Loucy (cell line): ENCODE results near the gene KRT82.

Source experiments
- H2AFZ ChIP-seq: fragments of 200-600 bp; sonication (generic); 2 replicates; pipeline ENCODE4 v1.6.0; 2016; ENCODE audit warnings: antibody characterized with exemption, mild to moderate bottlenecking, low read length, moderate library complexity
- H3F3A ChIP-seq: fragments of 200-600 bp; 2 replicates; pipeline ENCODE4 v1.6.0; 2016; ENCODE audit warnings: antibody characterized with exemption, low read depth, mild to moderate bottlenecking
- H3K27me3 ChIP-seq: fragments of 200-600 bp; sonication (generic); 2 replicates; pipeline ENCODE4 v1.6.1; 2014; ENCODE audit warnings: low read length, mild to moderate bottlenecking; ENCODE audit not compliant: insufficient read depth, poor library complexity, severe bottlenecking
- H3K36me3 ChIP-seq: fragments of 200-600 bp; sonication (generic); 2 replicates; pipeline ENCODE4 v1.6.1; 2016; ENCODE audit warnings: low read length; ENCODE audit not compliant: insufficient read depth
- H3K4me1 ChIP-seq: fragments of 200-600 bp; sonication (generic); 2 replicates; pipeline ENCODE4 v1.5.1; 2014; ENCODE audit warnings: low read length, mild to moderate bottlenecking; ENCODE audit not compliant: insufficient read depth, poor library complexity, severe bottlenecking
- H3K4me2 ChIP-seq: fragments of 200-600 bp; sonication (generic); 2 replicates; pipeline ENCODE4 v1.6.0; 2014; ENCODE audit warnings: antibody characterized with exemption, low read length, low read depth, mild to moderate bottlenecking; ENCODE audit not compliant: poor library complexity, severe bottlenecking
- H3K4me3 ChIP-seq: fragments of 200-600 bp; sonication (generic); 2 replicates; pipeline ENCODE4 v1.5.1; 2014; ENCODE audit warnings: low read length, mild to moderate bottlenecking, mixed read lengths; ENCODE audit not compliant: poor library complexity, severe bottlenecking
- H3K79me2 ChIP-seq: fragments of 200-600 bp; sonication (generic); 2 replicates; pipeline ENCODE4 v1.6.1; 2014; ENCODE audit warnings: low read length; ENCODE audit not compliant: insufficient read depth
- H3K9ac ChIP-seq: fragments of 200-600 bp; sonication (generic); 2 replicates; pipeline ENCODE4 v1.6.0; 2014; ENCODE audit warnings: mild to moderate bottlenecking, low read depth, low read length, moderate library complexity; ENCODE audit not compliant: poor library complexity, severe bottlenecking
- H3K9me2 ChIP-seq: fragments of 200-600 bp; sonication (generic); replicated peaks from 2 replicates; pipeline ENCODE4 v1.6.1; 2016; ENCODE audit warnings: low read depth, low read length, mixed read lengths
- H3K9me3 ChIP-seq: fragments of 200-600 bp; sonication (generic); 2 replicates; pipeline ENCODE4 v1.6.1; 2014; ENCODE audit warnings: mild to moderate bottlenecking, antibody characterized with exemption, low read length, low read depth; ENCODE audit not compliant: insufficient read depth
- H4K20me1 ChIP-seq: fragments of 200-600 bp; sonication (generic); 2 replicates; pipeline ENCODE4 v1.6.0; 2014; ENCODE audit warnings: antibody characterized with exemption, low read length, mild to moderate bottlenecking; ENCODE audit not compliant: insufficient read depth, poor library complexity, severe bottlenecking
- EZH2phosphoT487 ChIP-seq: fragments of 200-600 bp; IDR thresholded peaks from 2 replicates; pipeline ENCODE4 v1.6.1; 2018; ENCODE audit warnings: antibody characterized with exemption, mild to moderate bottlenecking, moderate library complexity, borderline replicate concordance
- TF ChIP-seq, protein P1 (sequence below): fragments of 200-600 bp; sonication (generic); conservative IDR thresholded peaks from 2 replicates; pipeline ENCODE4 v1.5.1; 2014; ENCODE audit warnings: mild to moderate bottlenecking, antibody characterized with exemption, low read length

Gene KRT82

DNA sequence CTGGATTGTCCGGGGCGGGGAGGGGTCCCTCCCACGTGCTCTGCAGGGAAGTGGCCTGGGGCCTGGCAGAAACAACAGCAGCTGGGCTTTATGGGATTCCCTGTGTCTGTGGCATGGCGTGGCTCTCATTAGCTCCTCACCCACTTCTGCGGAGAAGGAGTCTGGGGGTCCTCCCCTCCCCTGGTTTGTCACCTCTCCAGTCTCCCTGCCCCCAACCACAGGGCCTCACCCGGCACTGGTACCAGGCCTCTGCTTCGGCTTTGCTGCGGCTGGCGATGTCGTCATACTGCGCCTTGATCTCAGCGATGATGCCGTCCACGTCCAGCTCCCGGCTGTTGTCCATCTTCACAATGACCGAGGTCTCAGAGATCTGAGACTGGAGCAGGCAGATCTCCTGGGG is 6.4 kb downstream of the KRT82 start:
- Histone ChIP-seq H3K27me3 (no peaks in the 10 kb centered on the region), H3F3A (no peaks in the 10 kb centered on the region), H3K36me3 (no peaks in the 10 kb centered on the region), H3K79me2 (no peaks in the 10 kb centered on the region), H3K9ac (no peak overlapping the region), H3K4me3 (no peak overlapping the region), H3K9me3 (no peaks in the 10 kb centered on the region), H3K4me1 (no peaks in the 10 kb centered on the region), H3K9me2 (no peaks in the 10 kb centered on the region), H2AFZ (no peak overlapping the region), H4K20me1 (no peaks in the 10 kb centered on the region), H3K4me2 (no peak overlapping the region)
- TF ChIP-seq EZH2phosphoT487, result no peak
- TF ChIP-seq, protein P1, sequence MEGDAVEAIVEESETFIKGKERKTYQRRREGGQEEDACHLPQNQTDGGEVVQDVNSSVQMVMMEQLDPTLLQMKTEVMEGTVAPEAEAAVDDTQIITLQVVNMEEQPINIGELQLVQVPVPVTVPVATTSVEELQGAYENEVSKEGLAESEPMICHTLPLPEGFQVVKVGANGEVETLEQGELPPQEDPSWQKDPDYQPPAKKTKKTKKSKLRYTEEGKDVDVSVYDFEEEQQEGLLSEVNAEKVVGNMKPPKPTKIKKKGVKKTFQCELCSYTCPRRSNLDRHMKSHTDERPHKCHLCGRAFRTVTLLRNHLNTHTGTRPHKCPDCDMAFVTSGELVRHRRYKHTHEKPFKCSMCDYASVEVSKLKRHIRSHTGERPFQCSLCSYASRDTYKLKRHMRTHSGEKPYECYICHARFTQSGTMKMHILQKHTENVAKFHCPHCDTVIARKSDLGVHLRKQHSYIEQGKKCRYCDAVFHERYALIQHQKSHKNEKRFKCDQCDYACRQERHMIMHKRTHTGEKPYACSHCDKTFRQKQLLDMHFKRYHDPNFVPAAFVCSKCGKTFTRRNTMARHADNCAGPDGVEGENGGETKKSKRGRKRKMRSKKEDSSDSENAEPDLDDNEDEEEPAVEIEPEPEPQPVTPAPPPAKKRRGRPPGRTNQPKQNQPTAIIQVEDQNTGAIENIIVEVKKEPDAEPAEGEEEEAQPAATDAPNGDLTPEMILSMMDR, result no peak

DNA sequence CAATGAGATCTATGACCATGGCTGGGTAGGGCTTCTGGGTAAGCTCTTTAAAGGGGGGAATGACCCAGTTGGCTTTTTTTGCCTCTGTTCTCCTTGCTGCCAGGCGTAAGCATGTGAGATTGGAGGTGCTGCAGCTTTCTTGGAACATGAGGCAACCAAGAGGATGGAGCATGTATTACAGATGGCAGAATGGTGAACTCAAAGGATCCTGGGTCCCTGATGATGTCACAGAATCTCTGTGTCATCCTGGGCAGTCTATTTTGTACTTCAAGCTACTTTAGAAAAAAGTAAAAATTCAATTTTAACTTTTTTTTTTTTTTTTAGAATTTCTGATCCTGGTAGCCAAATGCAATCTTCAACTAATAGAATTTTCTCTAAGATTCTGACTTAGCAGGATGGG is 8.0 kb downstream of the KRT82 start:
- H4K20me1 ChIP-seq, result no peaks in the 10 kb centered on the region

DNA sequence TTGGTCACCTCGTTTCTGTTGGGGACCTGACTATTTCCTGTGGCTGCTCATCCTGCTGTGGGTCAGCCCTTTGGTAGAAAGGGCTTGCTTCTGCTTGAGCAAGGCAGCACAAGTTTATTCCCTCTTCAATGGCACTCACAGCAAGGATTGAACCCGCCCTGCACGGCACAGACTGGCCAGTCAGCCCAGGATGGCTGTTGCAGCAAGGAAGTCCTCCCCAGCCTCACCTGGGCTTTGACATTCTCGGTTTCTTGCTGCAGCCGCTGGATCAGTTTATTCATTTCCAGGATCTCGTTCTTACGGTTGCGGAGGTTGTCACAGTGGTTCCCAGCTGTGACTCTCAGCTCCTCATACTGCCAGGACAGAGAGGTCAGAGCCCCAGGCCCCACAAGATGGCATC is 9.5 kb downstream of the KRT82 start:
- H3K9ac ChIP-seq, result no peak overlapping the region
- no peak overlapping the region for H3K4me3 ChIP-seq
- TF ChIP-seq, protein P1, result no peak
- TF ChIP-seq EZH2phosphoT487, result no peak
- no peaks in the 10 kb centered on the region for H3K27me3 ChIP-seq
- H3K79me2 ChIP-seq, result no peaks in the 10 kb centered on the region
- no peaks in the 10 kb centered on the region for H3K9me3 ChIP-seq
- H3K9me2 ChIP-seq, result no peaks in the 10 kb centered on the region
- no peak overlapping the region for H3K4me2 ChIP-seq
- H4K20me1 ChIP-seq, result no peaks in the 10 kb centered on the region
- no peak overlapping the region for H2AFZ ChIP-seq
- no peaks in the 10 kb centered on the region for H3K4me1 ChIP-seq
- no peaks in the 10 kb centered on the region for H3F3A ChIP-seq
- no peaks in the 10 kb centered on the region for H3K36me3 ChIP-seq

More for the DNA sequence above, 8.0 kb downstream of the KRT82 start:
- no peaks in the 10 kb centered on the region for H3K9me2 ChIP-seq
- no peaks in the 10 kb centered on the region for H3K27me3 ChIP-seq
- H3K36me3 ChIP-seq, result no peaks in the 10 kb centered on the region
- no peak overlapping the region for H3K4me3 ChIP-seq
- no peak overlapping the region for H3K4me2 ChIP-seq
- no peak overlapping the region for H2AFZ ChIP-seq
- no peaks in the 10 kb centered on the region for H3K4me1 ChIP-seq
- no peaks in the 10 kb centered on the region for H3K9me3 ChIP-seq
- H3K79me2 ChIP-seq, result no peaks in the 10 kb centered on the region
- no peak overlapping the region for H3K9ac ChIP-seq
- no peak for TF ChIP-seq EZH2phosphoT487
- TF ChIP-seq, protein P1, result no peak
- no peaks in the 10 kb centered on the region for H3F3A ChIP-seq
